SU-DHL-6 (cell line): ENCODE data around the gene NRGN.

Experiments used
- H2AFZ ChIP-seq: fragments of 200-600 bp; sonication (generic); 2 replicates; pipeline ENCODE4 v1.6.1; 2014; ENCODE audit warnings: low read depth, mild to moderate bottlenecking, moderate library complexity, mixed read lengths, antibody characterized with exemption, low read length; ENCODE audit not compliant: severe bottlenecking
- H3F3A ChIP-seq: fragments of 200-600 bp; shearing (Covaris generic); 2 replicates; pipeline ENCODE4 v1.6.0; 2016; ENCODE audit warnings: antibody characterized with exemption, mild to moderate bottlenecking; ENCODE audit not compliant: insufficient read depth
- H3K27ac ChIP-seq: fragments of 200-600 bp; sonication (generic); 2 replicates; pipeline ENCODE4 v1.5.1; 2016; ENCODE audit warnings: low read depth, mild to moderate bottlenecking, low read length, moderate library complexity, mixed read lengths
- H3K27me3 ChIP-seq: fragments of 200-600 bp; sonication (generic), shearing (Covaris generic); 2 replicates; pipeline ENCODE4 v1.6.0; 2014; ENCODE audit warnings: mild to moderate bottlenecking, low read length
- H3K36me3 ChIP-seq: fragments of 200-600 bp; sonication (generic); 2 replicates; pipeline ENCODE4 v1.6.1; 2014; ENCODE audit warnings: mild to moderate bottlenecking, low read length, mixed read lengths
- H3K4me2 ChIP-seq: fragments of 300-600, 200-600 bp; shearing (Covaris generic), sonication (generic); 2 replicates; pipeline ENCODE4 v1.6.0; 2014; ENCODE audit warnings: low read length, low read depth, mild to moderate bottlenecking; ENCODE audit not compliant: poor library complexity, severe bottlenecking
- H3K4me3 ChIP-seq: fragments of 200-600 bp; sonication (generic); 2 replicates; pipeline ENCODE4 v1.5.1; 2014; ENCODE audit warnings: antibody characterized with exemption, low read length, mild to moderate bottlenecking, mixed read lengths; ENCODE audit not compliant: insufficient read depth, poor library complexity, severe bottlenecking
- H3K79me2 ChIP-seq: fragments of 200-600 bp; sonication (generic); 2 replicates; pipeline ENCODE4 v1.6.1; 2014; ENCODE audit warnings: mild to moderate bottlenecking, low read length, moderate library complexity; ENCODE audit not compliant: insufficient read depth
- H3K9ac ChIP-seq: fragments of 200-600 bp; sonication (generic); 2 replicates; pipeline ENCODE4 v1.7.0; 2014; ENCODE audit warnings: mild to moderate bottlenecking, low read length
- H3K9me2 ChIP-seq: fragments of 200-600 bp; sonication (generic); replicated peaks from 2 replicates; pipeline ENCODE4 v1.6.1; 2014; ENCODE audit warnings: low read length; ENCODE audit not compliant: insufficient read depth
- H3K9me3 ChIP-seq: fragments of 200-600 bp; sonication (generic); 2 replicates; pipeline ENCODE4 v1.6.1; 2014; ENCODE audit warnings: low read length, mixed read lengths; ENCODE audit not compliant: insufficient read depth
- H4K20me1 ChIP-seq: fragments of 200-600 bp; sonication (generic); 2 replicates; pipeline ENCODE4 v1.6.1; 2014; ENCODE audit warnings: low read depth, mild to moderate bottlenecking, antibody characterized with exemption, low read length, moderate library complexity, mixed read lengths
- CTCF ChIP-seq: fragments of 200-600 bp; sonication (generic); IDR thresholded peaks from one replicate; pipeline ENCODE4 v1.5.1; 2017; ENCODE audit warnings: antibody characterized with exemption, mild to moderate bottlenecking, low read length, moderate library complexity; ENCODE audit not compliant: insufficient read depth, poor library complexity, severe bottlenecking
- EZH2phosphoT487 ChIP-seq: fragments of 200-600 bp; sonication (generic), shearing (Covaris generic); conservative IDR thresholded peaks from 2 replicates; pipeline ENCODE4 v1.6.1; 2018; ENCODE audit warnings: mild to moderate bottlenecking, antibody characterized with exemption, low read length, moderate library complexity, mixed read lengths

The NRGN gene

GRCh38 chr11:124784051-124784450, 44.3 kb downstream of the NRGN start:
- H3K79me2 ChIP-seq = no peaks in the 10 kb centered on the region
- no peak overlapping the region for H3K27ac ChIP-seq
- 0 out of 2 replicates have a peak, but pooled peaks cover 3% of the 10 kb centered on the region for H4K20me1 ChIP-seq
- no peak overlapping the region for H3K4me3 ChIP-seq
- H3K4me2 ChIP-seq = no peak overlapping the region
- no peaks in the 10 kb centered on the region for H3K9me3 ChIP-seq
- H3K9me2 ChIP-seq = no peaks in the 10 kb centered on the region
- no peaks in the 10 kb centered on the region for H3K27me3 ChIP-seq
- H3F3A ChIP-seq = no peaks in the 10 kb centered on the region
- no peak overlapping the region for H3K9ac ChIP-seq
- no peak overlapping the region for H2AFZ ChIP-seq
- no peaks in the 10 kb centered on the region for H3K36me3 ChIP-seq
- TF ChIP-seq EZH2phosphoT487 = no peak
- no peak for TF ChIP-seq CTCF

- TF ChIP-seq EZH2phosphoT487 (no peak), CTCF (no peak)
- H2AFZ ChIP-seq = no peak overlapping the region
- H3K4me3 ChIP-seq = no peak overlapping the region
- peaks cover 16% of the 10 kb centered on the region; the same call in 1 of the 2 replicates for H4K20me1 ChIP-seq
- no peaks in the 10 kb centered on the region for H3K36me3 ChIP-seq
- no peak overlapping the region for H3K4me2 ChIP-seq
- no peak overlapping the region for H3K9ac ChIP-seq
- H3K27me3 ChIP-seq = no peaks in the 10 kb centered on the region
- H3K9me3 ChIP-seq = no peaks in the 10 kb centered on the region
- H3K79me2 ChIP-seq = peaks cover 20% of the 10 kb centered on the region
- no peaks in the 10 kb centered on the region for H3F3A ChIP-seq
- H3K9me2 ChIP-seq = no peaks in the 10 kb centered on the region
- no peak overlapping the region for H3K27ac ChIP-seq
Observed at GRCh38 chr11:124788521-124788920, 48.8 kb downstream of the NRGN start.

- Histone ChIP-seq H3K9me3 (no peaks in the 10 kb centered on the region), H3K27me3 (no peaks in the 10 kb centered on the region), H3K9me2 (no peaks in the 10 kb centered on the region), H3K79me2 (peaks cover 25% of the 10 kb centered on the region), H4K20me1 (peaks cover 19% of the 10 kb centered on the region; the same call in 1 of the 2 replicates), H3K4me2 (no peak overlapping the region), H3K9ac (no peak overlapping the region), H3K27ac (no peak overlapping the region), H3K4me3 (no peak overlapping the region), H3K36me3 (no peaks in the 10 kb centered on the region), H2AFZ (no peak overlapping the region), H3F3A (no peaks in the 10 kb centered on the region)
- TF ChIP-seq EZH2phosphoT487 = no peak
- TF ChIP-seq CTCF = no peak
Observed at GRCh38 chr11:124791626-124792341, 52.0 kb downstream of the NRGN start.
